ENCODE measurements around the gene SLC35B1.
A peak's percentile ranks its signal among the peaks of the same experiment; 100 is the strongest.
"Not testable (repeated sequence)": the region's sequence is repeated elsewhere in the genome, so short reads cannot be mapped to it uniquely, and the experiment has no call there.

The SLC35B1 gene

DNA sequence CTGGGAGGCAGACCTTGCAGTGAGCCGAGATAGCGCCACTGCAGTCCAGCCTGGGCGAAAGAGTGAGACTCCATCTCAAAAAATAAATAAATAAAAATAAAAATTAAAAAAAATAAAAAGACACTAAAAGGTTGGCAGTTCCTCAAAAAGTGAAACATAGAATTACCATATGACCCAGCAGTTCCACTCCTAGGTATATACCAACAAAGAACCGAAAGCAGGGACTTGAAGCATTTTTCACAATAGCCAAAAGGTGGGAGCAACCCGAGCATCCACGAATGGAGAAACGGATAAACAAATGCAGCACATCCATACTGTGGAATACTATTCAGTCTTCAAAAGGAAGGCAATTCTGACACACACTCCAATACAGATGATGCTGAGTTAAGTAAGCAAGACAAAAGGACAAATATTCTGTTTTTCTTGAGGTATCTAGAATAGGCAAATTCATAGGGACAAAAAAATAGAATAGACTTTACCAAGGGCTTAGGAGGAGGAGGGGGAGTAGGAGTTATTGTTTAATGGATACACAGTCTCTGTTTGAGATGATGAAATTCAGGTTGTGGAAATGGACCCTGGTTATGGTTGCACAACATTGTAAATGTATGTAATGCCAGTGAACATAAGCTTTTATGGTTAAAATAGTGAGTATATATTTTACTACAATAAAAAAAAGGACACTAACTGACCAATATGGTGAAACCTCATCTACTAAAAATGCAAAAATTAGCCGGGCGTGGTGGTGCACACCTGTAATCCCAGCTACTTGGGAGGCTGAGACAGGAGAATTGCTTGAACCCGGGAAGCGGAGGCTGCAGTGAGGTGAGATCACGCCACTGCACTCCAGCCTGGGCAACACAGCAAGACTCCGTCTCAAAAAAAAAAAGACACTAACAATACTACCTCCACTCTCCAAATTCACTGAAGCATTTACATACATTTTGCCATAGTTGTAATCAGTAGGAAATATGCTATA, 27.0 kb upstream of the SLC35B1 start:
- no peak for FAIRE-seq

DNA sequence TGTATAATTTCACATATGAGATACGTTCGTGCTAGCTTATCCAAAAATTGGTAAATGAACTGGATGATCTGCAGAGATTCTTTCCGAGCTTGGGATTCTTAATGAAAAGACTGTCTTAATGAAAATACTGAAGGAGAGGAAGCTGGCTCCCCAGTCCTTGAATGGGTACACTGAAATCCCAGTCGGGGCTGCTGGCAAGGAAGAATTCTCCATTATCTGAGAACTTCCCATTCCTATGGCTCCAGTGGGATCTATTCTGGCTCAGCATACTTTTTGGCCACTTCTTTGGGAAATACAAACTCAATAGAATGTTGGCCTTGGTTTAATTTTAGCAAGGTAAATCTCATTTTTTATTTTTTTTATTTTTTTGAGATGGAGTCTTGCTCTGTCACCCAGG, 23.7 kb upstream of the SLC35B1 start:
- FAIRE-seq: no peak

DNA sequence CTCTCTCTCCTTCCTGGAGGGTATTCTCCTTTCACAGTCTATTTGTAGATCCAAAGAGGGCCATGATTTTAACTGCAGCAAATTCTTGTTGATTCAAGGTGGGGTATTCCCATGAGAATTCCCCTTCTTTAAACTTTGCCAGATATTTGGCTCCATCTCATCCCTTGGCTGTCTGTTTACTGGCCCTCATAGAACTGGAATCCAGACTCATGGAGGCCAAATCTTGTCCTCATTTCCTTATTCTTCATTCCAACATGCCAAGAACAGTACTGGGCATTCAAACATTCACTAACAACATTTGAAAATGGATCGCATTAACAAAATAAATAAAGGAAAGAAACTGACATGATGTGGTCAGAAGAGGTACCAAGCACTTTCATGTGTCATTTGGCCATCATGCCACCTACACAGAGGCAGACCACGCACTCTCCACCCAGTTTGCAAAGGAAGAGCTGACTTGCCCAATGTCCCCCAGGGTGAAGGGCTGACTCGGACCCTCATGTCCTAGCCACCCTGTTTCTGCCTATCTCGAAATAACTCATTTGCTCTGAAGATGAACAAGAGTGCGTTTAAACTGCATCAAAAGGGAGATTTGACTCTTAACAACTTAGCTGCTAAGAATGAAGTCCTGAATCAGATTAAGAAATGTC, 23.1 kb upstream of the SLC35B1 start:
- no peak for FAIRE-seq

DNA sequence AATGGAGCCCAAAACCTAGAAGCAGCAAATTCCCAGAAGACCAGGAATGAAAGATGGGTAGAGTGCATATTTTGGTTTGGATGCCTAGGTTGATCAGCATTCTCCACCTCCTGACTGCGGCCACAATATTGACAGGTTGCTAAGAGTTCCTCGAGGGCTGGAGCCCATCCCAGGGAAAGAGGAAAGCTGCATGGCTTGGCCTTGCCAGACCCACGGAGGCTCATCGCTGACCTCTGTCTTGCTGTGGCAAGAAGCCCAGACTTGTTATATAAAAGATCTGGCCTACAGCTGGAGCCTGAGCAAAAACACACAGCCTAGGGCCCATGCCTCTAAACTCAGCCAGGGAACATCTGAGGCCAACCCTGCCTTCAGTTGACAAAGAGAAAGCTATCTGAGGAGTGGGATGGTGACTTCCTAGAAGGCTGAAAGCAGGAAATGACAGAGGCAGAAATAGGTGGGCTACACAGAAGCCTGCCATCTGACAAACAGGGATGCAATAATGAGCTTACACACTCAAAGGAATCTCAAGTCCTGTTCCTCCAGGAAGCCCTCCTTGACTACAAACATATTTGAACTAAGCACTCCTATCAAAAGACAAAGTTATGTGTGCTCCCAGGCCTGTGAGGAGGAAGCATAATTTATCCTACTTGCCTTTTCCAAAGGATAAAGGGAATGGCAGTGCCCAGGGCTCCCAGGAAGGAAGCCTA, 22.5 kb upstream of the SLC35B1 start:
- FAIRE-seq: no peak

DNA sequence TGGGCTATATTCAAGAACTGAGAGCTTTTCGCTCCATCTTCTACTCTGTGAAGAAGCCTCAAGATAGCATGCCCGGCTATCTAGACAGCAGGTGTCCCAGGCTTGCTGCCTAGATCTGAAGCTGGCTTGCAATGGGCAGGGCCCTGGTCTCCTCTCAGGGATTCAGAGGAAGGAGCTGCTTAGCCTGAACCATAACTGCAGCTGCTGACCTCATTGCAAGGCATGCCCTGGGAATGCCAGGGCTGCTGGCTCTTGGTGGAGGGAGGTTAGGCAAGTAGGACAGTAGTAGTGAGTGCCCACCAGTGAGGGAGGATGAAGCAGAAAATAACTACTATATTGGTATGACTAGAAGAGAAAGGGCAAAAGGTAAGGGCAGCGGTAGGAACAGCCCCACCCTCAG, 21.3 kb upstream of the SLC35B1 start:
- FAIRE-seq: no peak

DNA sequence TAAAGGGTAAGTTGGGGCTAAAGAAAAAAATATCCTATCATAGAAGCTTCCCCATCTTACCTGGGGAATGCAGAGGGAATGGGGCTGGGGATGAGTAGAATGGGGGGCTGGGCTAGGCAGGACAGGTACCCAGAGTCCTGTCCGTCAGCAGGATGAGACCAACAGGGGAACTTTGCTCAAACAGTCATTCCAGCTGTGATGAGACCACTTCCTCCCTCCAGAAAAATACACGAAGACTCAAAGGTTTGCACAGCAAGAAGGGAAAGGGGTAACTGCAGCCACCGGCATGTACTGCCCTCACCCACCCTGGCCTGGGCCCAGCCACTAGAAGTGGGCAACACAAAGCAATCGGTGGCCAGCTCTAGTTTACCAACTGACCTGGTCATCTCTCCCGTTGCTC, 20.7 kb upstream of the SLC35B1 start:
- FAIRE-seq: no peak

DNA sequence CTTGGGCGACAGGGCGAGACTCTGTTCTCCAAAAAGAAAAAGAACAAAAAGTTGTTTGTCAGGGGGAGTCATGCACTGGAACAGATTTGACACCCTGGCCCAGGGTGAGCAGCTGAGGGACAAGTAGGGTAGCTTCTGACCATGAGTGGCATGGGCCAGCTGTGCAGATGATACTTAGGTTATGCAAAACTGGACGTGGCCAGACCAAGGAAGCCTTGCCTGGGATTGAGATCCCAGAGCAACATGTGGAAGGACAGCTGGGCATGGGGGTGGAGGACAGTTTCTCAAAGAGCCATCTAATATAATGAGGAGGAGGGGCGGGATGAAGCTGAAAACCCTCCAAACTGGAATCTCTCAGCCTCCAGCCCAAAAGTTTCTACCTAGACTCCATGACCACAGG, 19.6 kb upstream of the SLC35B1 start:
- FAIRE-seq: no peak

DNA sequence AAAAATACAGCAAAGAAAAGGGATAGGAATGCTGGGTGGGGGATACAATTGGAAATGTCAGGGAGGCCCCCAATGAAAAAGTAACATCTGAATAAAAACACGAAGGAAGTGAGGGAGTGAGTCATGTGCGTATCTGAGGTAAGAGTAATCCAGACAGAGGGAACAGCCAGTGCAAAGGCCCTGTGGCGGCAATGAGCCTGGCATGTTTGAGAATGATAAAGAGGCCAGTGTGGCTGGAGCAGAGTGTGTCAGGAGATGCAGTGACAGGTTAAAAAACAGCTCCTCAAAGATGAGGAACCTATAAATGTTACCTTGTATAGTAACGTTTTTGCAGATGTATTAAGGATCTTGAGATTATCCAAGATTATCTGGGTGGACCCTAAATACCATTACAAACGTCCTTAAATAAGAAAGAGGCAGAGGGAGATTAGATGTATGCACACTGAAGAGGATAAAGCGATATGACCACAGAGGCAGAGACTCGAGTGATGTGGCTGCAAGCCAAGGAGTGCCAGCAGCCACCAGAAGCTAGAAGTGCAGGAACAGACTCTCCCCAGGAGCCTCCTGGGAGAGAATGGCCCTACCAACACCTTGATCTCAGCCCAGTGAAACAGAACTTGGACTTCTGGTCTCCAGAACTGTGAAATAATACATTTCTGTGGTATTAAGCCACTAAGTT, 17.8 kb upstream of the SLC35B1 start:
- no peak for FAIRE-seq

DNA sequence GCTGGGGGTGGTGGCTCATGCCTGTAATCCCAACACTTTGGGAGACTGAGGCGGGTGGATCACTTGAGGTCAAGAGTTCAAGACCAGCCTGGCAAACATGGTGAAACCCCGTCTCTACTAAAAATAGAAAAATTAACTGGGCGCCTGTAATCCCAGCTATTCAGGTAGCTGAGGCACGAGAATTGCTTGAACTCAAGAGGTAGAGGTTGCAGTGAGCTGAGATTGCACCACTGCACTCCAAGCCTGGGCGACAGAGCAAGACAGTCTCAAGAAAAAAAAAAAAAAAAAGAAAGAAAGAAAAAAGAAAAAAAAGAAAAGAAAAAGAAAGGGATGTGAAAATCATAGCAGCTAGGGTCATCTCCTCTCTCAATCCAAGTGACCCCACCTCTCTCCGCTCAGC, 16.8 kb upstream of the SLC35B1 start:
- not testable (repeated sequence) for FAIRE-seq

DNA sequence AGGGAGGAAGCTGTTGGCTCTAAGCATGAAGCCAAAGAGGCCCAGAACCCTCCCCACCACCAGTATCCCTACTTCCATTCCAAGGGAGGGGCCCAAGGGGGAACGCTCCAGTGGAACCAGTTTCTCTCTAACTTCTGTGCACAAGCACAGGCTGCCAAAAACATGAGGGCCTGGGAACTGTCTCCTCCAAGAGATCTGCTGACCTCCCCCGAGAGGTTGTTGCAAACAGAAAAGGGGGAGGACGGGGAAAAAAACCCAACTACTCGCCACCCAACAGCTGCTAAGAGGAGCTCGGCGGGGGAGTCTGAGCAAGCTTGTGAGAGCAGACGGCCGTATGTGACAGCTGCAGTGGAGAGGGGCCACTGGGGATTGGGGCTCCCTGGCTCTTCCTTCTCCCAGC, 15.7 kb upstream of the SLC35B1 start:
- FAIRE-seq: no peak

DNA sequence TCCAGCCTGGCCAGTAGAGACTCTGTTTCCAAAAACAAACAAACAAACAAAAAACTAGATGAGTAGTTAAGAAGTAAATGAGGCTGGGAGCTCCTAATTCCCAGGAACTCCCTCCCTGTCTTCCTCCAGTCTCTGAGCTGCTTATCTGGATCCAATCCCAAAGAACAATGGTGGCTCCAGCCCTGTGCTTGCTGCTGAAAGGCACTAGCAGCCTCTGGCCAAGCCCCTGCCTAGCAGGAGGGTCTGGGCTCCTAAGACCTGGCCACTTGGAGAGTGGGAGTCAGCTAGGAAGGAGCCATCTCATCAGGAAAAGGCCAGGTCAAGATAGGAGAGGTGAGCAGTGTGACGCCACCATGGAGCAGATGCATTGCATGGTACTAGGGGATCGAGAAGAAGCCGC, 14.3 kb upstream of the SLC35B1 start:
- FAIRE-seq: no peak

DNA sequence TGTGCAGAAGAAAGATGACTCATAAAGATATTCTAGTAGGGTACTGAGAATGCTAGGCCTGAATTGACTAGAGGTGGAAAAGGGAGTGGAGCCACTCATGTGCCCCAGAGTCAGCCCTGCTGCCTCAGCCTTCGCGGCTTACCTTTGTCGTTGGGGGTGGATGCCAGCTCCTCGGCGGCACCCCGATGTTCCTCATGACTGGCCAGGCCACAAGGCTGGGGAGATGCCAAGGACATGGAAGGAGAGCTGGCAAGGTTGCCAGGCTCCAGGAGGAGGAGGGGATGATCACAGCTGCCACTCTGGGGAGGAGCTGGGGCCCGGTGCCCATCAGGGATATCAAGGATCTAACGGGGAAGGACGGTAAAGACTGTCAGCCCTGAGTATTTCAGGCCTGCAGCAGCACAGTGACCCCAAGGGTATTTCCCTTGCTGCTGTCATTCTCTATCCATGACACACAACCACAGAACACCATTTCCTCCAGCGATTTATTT, 9.7 kb upstream of the SLC35B1 start:
- FAIRE-seq: no peak

DNA sequence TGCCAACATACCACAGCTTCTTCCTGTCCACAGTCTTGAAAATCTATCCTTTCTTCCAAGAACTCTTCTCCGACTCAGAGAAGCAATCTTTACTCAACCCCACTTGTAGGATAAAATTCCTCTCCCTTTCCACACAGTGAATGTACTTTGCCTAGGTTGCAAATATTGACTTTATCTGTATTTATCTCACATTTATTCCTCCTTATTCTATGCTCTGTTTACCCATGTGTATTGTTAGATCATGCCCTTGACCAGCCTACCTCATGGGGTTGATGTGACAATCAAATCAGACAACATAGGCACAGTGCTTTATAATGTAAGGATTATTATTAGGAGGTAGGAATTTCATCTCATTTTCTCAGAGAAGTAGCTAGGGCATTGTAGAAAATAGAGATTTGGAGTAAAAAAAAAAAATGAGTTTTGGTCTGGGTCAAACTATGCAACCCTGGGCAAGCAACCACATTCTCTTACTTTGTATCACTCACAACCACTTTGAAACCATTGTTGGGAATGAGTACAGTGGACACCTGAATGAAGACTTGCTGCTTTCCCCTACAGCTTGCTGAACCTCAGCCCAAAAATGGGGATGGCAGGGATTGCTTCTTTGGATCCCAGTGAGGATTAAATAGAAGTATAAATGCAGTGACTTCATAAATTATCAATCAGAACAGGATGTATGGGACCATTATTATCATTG, 9.1 kb upstream of the SLC35B1 start:
- no peak for FAIRE-seq

DNA sequence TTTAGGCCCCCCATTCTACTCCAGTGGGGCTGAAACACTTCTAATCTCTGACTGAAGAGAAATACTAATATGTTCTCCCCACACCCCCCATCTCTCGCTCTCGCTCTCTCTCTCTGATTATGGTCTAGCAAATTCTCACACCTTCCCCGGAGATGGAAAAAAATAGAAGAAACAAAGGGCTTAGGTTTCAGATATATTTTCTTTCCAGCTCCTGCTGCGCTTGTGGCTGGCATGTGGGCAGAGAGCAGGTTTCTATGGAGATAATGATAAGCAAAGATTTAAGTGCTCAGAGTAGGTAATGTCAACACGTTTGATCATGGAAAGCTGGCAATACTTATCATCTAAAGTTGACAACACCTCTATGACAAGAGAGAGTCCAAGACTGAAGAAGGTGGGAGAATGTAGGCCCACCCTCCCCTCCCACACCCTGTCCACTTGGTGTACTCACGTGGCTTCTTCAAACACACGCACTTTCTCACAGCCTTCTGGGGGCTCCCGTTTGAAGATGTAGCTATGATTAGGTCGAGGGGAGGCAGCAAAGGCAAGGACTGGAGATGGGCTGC, 8.0 kb upstream of the SLC35B1 start:
- no peak for FAIRE-seq

DNA sequence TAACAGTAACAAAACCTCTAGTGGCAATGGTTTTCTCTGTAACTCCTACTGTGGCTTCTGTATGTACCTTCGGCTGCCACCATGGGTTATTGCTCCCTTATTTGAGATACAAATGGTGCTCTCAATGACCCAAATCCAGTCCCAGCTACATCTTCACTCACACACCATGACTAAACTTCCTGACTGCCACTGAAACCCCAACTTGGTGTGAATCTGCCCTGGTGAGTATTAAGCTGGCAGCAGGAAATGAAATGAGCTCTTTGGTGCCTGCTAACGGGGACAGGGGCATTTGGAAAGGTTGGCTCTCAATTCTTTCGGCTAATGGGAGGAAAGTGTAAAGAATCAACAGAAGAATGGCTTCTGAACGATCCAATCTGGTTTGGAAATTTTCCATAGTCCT, 7.5 kb upstream of the SLC35B1 start:
- no peak for FAIRE-seq

DNA sequence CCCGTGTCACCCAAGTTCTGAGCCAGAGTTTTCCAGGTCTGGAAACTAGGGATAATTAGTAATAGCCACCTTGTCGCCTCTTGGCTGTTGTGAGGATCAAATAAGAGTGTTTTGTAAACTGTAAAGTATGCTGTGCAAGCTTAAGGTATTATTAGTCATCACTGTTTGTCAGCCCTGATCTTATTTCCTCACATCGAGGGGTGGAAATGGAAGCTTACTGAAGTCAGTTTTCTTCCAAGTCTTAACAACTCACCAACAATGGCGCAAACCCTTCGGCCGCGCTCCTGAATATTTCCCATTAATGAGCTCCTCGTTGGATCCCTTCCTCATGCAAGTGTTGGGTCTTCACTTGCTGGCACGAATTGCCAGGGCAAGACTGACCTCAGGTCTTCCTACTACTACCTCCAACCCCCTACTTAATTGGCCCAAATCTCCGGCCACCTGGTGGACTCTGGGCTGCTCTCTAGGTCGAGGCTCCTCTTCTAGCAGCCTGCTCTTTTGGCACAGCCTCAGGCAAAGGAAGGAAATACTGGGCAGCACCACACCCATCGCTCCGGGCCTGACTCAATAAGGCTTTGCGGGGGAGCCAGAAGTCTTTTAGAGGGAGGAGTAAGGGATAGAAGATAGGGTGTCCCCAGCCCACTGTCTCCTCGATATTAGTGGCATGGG, 885 bp upstream of the SLC35B1 start:
- no peak for FAIRE-seq

DNA sequence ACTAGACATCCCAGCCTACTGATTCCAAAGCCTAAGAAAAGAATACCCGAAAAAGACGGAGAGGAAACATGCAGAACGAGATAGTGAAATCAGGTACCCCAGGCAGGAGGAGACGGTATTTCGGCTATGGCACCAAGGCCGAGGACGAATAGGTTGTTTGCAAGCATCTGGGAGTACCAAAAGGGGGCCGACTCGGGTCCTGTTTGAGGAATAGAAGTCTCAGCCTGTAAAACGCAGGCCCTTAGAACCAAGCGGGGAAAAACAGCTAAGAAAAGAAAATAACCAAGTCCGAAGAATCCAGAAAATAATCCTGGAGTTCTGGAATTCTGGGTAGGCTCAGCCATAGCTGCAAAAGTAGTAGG, 537 bp downstream of the SLC35B1 start:
- no peak for FAIRE-seq

DNA sequence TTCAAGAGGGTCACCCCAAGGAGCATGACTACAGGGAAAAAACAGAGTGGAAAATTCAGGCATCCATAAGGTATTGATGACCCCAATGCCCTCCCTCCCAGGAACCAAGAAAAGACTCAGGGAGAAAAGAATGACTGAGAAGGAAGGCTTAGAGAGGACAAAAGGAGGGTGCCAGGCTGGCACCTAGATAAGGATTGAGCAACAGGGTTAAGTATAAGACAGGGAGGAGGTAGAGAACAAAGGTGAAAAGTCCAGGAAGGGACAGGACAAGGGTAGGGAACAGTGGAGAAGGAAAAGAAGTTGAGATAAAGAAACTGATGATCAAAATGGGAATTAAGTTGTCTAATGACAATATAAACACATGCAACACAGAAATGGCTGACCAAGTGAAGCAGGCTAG, 2.5 kb downstream of the SLC35B1 start:
- no peak for FAIRE-seq

DNA sequence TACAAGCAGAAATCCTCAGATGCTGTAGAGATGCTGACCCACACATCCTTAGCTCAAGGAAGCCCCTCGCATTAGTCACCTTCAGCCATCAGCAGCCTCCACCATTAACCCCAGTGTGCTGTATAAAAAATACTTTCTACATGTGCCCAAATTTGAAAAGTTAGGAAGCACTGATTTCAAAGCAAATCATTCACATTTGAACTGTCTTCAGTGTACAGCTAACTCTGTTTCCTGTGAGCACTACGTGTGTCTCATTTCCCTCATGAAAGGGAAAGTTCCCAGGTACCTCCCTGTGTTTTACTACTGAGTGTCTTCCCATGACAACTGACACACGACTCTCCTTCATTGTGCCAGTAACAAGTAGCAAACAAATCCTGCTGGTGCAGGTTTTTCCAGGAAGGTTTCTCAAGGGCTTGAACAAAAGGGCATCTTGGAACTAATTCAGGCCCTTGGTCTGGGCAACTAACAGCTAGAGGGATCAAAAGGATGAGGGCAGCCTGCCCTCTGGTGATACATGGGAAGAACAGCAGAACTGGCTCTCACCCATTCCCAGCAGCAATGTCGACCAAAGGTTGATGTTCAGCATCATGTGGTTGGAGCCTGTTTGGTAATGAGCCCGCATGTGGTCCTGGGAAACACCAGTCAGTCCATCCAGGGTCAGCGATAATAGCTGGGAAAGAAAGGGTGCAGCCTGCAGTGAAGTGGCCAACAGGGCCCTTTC, 4.0 kb downstream of the SLC35B1 start:
- FAIRE-seq: peak; percentile 94

DNA sequence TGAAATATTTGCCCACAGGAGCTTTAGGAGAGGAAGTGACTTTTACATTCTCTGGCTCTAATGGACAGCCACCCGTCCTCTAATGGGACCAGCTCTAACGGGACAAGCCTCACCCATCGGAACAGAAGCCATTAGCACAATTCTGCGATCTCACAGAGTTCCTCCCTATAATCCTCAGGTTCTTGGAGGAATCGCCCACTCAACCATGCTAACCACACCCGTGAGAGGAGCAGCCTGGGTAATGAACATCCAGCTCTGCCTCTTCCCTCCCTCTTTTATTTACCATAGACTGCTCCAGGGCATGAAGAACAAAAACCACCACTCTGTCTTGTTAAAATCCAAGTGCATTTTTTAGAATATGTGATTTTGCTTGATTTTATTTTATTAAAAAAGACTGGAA, 6.8 kb downstream of the SLC35B1 start:
- FAIRE-seq: no peak
